ENCODE results near the gene LHX2. TPM values are rescaled to one million over a fixed set of nuclear protein-coding genes. Genes with fewer than 3 reads are reported as not detected.

LHX2 gene
- total and polyA plus RNA-seq, 7 donors, result not detected

DNA sequence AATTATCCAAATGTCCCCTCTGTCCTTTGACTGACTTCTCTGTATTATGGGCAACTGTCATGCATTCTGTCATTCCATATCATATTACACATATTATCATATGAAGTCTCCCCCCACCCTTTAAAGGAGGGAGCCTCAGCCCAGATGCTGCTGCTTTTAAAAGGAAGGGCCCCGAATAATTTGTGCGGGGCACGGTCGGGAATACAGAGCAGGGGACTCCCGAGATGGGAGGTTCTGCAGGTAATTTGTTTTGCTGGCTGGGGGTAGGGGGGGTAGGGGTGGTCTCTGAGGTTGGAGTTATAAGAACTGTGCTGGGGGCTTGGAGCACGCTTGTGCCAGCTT, 10.1 kb upstream of the LHX2 start:
- TF ChIP-seq, protein P1, sequence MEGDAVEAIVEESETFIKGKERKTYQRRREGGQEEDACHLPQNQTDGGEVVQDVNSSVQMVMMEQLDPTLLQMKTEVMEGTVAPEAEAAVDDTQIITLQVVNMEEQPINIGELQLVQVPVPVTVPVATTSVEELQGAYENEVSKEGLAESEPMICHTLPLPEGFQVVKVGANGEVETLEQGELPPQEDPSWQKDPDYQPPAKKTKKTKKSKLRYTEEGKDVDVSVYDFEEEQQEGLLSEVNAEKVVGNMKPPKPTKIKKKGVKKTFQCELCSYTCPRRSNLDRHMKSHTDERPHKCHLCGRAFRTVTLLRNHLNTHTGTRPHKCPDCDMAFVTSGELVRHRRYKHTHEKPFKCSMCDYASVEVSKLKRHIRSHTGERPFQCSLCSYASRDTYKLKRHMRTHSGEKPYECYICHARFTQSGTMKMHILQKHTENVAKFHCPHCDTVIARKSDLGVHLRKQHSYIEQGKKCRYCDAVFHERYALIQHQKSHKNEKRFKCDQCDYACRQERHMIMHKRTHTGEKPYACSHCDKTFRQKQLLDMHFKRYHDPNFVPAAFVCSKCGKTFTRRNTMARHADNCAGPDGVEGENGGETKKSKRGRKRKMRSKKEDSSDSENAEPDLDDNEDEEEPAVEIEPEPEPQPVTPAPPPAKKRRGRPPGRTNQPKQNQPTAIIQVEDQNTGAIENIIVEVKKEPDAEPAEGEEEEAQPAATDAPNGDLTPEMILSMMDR (IDR thresholded peaks at IDR 0.05), result no peak
- no peak for DNase-seq
- intact Hi-C loops (cut with DNase I), result no loop called here
- no peak for ATAC-seq
- WGBS, 3 donors, result 8 to 11% (median 10%) methylated on average over 6 of the region's 6 CpGs
- Histone ChIP-seq H3K9me3 (no peaks in the 10 kb centered on the region), H3K27ac (no peak overlapping the region), H3K27me3 (ENCODE audit: insufficient read depth in 3 of 3, low read length in 2 of 3) (peaks cover 0 to 91% (median 38%) of the 10 kb centered on the region in 3 donors), H3K4me3 (no peak overlapping the region), H3K4me1 (no peaks in the 10 kb centered on the region), H3K36me3 (ENCODE audit: insufficient read depth in 1 of 2, low read depth in 1 of 2) (no peaks in the 10 kb centered on the region)

DNA sequence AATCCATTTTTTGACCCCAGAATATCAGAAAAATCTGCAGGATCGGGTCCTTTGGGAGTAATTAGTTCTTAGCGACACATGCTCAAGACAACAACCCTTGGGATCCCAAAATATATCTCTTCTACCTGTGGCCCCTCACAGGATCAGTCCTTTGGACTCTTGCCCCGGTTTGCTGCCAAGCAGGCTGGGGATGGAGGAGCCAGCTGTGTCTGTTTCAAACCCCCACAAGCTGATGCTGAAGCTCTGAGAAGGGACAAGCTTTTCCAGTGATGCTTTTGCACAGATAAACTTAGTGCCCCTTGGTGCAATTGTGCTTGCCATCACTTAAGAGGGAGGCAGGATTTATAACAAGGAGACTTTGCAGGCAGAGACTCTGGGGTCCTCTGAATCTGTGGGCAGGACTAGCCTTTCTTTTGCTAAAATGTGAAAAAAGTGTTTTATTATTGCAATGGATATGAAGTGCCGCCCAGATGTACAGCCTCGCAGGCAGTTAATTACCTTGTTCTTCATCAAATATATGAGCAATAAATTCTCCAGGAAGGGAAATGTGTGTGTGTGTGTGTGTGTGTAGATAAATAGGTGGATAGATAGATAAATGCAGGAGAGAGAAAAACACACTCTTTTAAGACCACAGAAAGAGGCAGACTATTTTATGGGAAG, 9.6 kb upstream of the LHX2 start:
- ATAC-seq (no peak), DNase-seq (no peak)
- no peaks in the 10 kb centered on the region for H3K4me1 ChIP-seq
- WGBS, 3 donors, result 12 to 19% (median 16%) methylated on average over 5 of the region's 5 CpGs
- TF ChIP-seq, protein P1 (IDR thresholded peaks at IDR 0.05), result no peak
- H3K9me3 ChIP-seq, result no peaks in the 10 kb centered on the region
- no peak overlapping the region for H3K4me3 ChIP-seq
- intact Hi-C loops (cut with DNase I), result no loop called here
- H3K36me3 ChIP-seq (ENCODE audit: insufficient read depth in 1 of 2, low read depth in 1 of 2), result no peaks in the 10 kb centered on the region
- H3K27ac ChIP-seq, result no peak overlapping the region
- peaks cover 0 to 91% (median 38%) of the 10 kb centered on the region in 3 donors for H3K27me3 ChIP-seq (ENCODE audit: insufficient read depth in 3 of 3, low read length in 2 of 3)

DNA sequence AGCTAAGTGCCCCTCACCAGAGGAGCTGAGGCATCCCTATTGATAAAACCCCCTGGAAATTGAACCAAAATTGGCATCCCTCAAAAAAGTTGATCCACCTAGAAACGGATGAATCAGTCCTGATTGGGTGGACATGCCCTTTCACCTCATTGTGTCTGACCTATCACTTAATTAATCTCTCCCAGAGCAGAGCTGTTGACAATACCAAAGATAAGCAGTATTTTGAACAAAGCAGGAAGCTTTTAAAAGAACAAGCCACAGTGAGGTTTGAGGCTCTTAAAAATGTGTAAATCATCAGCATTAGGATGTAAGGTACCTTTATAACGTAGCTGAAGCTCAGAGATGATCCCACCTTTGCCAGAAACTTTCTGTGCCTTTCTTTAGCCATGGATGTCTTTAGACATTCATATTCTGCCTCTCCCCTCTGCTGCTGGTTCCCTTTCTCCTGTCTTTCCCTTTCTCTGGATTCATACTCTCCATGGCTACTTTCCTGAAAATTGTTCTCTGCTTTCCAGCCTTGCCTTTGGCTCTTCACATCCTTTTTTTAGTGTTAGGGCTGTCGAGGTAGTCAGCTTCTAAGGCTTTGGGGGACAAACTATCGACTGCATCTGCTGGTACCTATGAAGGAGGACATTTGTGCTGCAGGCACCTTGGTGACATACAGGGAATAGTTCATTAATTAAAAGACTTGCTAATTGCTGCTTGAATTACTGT, 7.8 kb upstream of the LHX2 start:
- Histone ChIP-seq H3K9me3 (no peaks in the 10 kb centered on the region), H3K27ac (no peak overlapping the region), H3K4me1 (peaks cover 6% of the 10 kb centered on the region), H3K36me3 (ENCODE audit: insufficient read depth in 1 of 2, low read depth in 1 of 2) (no peaks in the 10 kb centered on the region), H3K4me3 (no peak overlapping the region), H3K27me3 (ENCODE audit: insufficient read depth in 3 of 3, low read length in 2 of 3) (peaks cover 0 to 91% (median 43%) of the 10 kb centered on the region in 3 donors)
- WGBS, 3 donors, result 22 to 31% (median 30%) methylated on average over 4 of the region's 4 CpGs
- ATAC-seq, result no peak
- TF ChIP-seq, protein P1 (IDR thresholded peaks at IDR 0.05), result no peak
- intact Hi-C loops (cut with DNase I), result no loop called here
- no peak for DNase-seq

DNA sequence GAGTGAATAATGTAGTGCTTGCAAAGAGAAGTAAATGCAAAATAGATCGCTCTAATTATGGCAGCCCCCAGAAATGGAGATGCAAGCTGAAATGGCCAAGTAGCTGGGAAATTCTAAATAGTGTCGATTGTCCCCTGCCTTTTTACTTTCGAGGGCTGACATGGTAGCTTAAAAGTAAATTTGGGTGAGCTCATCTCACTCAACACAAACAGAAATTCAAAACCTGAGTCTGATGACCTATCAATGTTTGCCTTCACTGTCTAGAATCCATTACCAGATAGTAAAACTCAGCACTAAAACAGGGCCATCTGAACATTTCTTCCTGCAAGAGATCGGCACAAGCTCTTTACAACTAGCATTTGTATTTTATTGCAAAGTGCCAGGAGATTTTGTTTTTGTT, 7.0 kb upstream of the LHX2 start:
- H3K4me1 ChIP-seq, result peaks cover 6% of the 10 kb centered on the region
- intact Hi-C loops (cut with DNase I), result no loop called here
- DNase-seq, result no peak
- 30 to 47% (median 41%) methylated on average over 4 of the region's 4 CpGs for WGBS, 3 donors
- no peaks in the 10 kb centered on the region for H3K9me3 ChIP-seq
- H3K36me3 ChIP-seq (ENCODE audit: insufficient read depth in 1 of 2, low read depth in 1 of 2), result no peaks in the 10 kb centered on the region
- no peak overlapping the region for H3K27ac ChIP-seq
- TF ChIP-seq, protein P1 (IDR thresholded peaks at IDR 0.05), result no peak
- no peak overlapping the region for H3K4me3 ChIP-seq
- ATAC-seq, result no peak
- peaks cover 0 to 95% (median 43%) of the 10 kb centered on the region in 3 donors for H3K27me3 ChIP-seq (ENCODE audit: insufficient read depth in 3 of 3, low read length in 2 of 3)

All from psoas muscle (tissue), 8 donors.